IMR-90 (cell line): ENCODE results near the gene SMG5. TPM values are rescaled to one million over a fixed set of nuclear protein-coding genes. Genes with fewer than 3 reads are reported as not detected.

Experiments used
- ATAC-seq: fragments of 200-7000 bp; cut with Tn5 transposase; 2 replicates; pipeline ENCODE4 v1.9.1; 2020; ENCODE audit warnings: low read depth, mild to moderate bottlenecking, moderate library complexity
- BruUV-seq: library from RNA; stranded (reverse); fragments of 400-500 nt; replicated peaks from 2 replicates; lab custom pipeline; 2021; lab: Mats Ljungman, UMichigan
- CTCF ChIA-PET: fragments of 300-600 bp; formaldehyde crosslinking; extraction: SDS; loops from one replicate; lab custom pipeline; 2021; ENCODE audit warnings: antibody characterized with exemption; lab: Yijun Ruan, JAX
- POLR2A ChIA-PET: fragments of 300-600 bp; sonication (Branson Sonifier 250); formaldehyde crosslinking; loops from one replicate; lab custom pipeline; 2022; ENCODE audit warnings: antibody characterized with exemption; ENCODE audit not compliant: unreplicated experiment; lab: Charles Lee
- DNase-seq: peaks from one replicate; pipeline ENCODE4 v3.0.0; 2013
- H2AFZ ChIP-seq: replicated peaks from 2 replicates; pipeline ENCODE3; 2013; ENCODE audit warnings: low read length, mild to moderate bottlenecking; ENCODE audit not compliant: poor library complexity
- H2AK5ac ChIP-seq: 2 replicates; pipeline ENCODE4 v1.6.1; 2013; ENCODE audit warnings: low read depth, low read length, inconsistent platforms
- H2AK9ac ChIP-seq: replicated peaks from 2 replicates; pipeline ENCODE3; 2013; ENCODE audit warnings: mild to moderate bottlenecking, low read depth, low read length, moderate library complexity; ENCODE audit not compliant: poor library complexity
- H2BK120ac ChIP-seq: 2 replicates; pipeline ENCODE4 v1.6.1; 2013; ENCODE audit warnings: low read depth, low read length, inconsistent platforms
- H2BK15ac ChIP-seq: 3 replicates; pipeline ENCODE4 v1.6.1; 2013; ENCODE audit warnings: low read depth, low read length, inconsistent platforms
- H2BK20ac ChIP-seq: 2 replicates; pipeline ENCODE4 v1.6.1; 2013; ENCODE audit warnings: low read depth, mild to moderate bottlenecking, inconsistent platforms, low read length, moderate library complexity
- H2BK5ac ChIP-seq: 2 replicates; pipeline ENCODE4 v1.6.1; 2013; ENCODE audit warnings: mild to moderate bottlenecking, low read depth, low read length, inconsistent platforms; ENCODE audit not compliant: poor library complexity, severe bottlenecking
- H3K14ac ChIP-seq: replicated peaks from 2 replicates; pipeline ENCODE4 v1.6.1; 2013; ENCODE audit warnings: low read depth, low read length, inconsistent platforms
- H3K18ac ChIP-seq: 2 replicates; pipeline ENCODE4 v1.6.1; 2013; ENCODE audit warnings: low read depth, low read length, control low read depth
- H3K23ac ChIP-seq: 2 replicates; pipeline ENCODE4 v1.6.1; 2013; ENCODE audit warnings: low read depth, low read length, inconsistent platforms
- H3K27ac ChIP-seq: 2 replicates; pipeline ENCODE4 v1.5.1; 2013; ENCODE audit warnings: mild to moderate bottlenecking, control low read depth, low read length; ENCODE audit not compliant: insufficient read depth
- H3K27me3 ChIP-seq: 2 replicates; pipeline ENCODE4 v1.6.1; 2013; ENCODE audit warnings: low read length; ENCODE audit not compliant: control insufficient read depth, insufficient read depth
- H3K36me3 ChIP-seq: 2 replicates; pipeline ENCODE4 v1.6.1; 2013; ENCODE audit warnings: low read length, mixed read lengths; ENCODE audit not compliant: control insufficient read depth, insufficient read depth
- H3K4ac ChIP-seq: 2 replicates; pipeline ENCODE4 v1.6.1; 2013; ENCODE audit warnings: low read depth, low read length, inconsistent platforms
- H3K4me1 ChIP-seq: 2 replicates; pipeline ENCODE4 v1.6.1; 2013; ENCODE audit warnings: low read length, mixed read lengths; ENCODE audit not compliant: control insufficient read depth, insufficient read depth
- H3K4me2 ChIP-seq: 2 replicates; pipeline ENCODE4 v1.6.1; 2013; ENCODE audit warnings: low read depth, mild to moderate bottlenecking, control low read depth, low read length, moderate library complexity
- H3K4me3 ChIP-seq: 2 replicates; pipeline ENCODE4 v1.5.1; 2013; ENCODE audit warnings: low read depth, mild to moderate bottlenecking, control low read depth, low read length, moderate library complexity; ENCODE audit not compliant: insufficient read depth
- H3K56ac ChIP-seq: 2 replicates; pipeline ENCODE4 v1.6.1; 2013; ENCODE audit warnings: low read length, inconsistent platforms; ENCODE audit not compliant: insufficient read depth; ENCODE audit errors: extremely low read depth
- H3K79me1 ChIP-seq, 2 experiments: 2 replicates each; pipeline ENCODE4 v1.6.1; 2013; ENCODE audit warnings: low read length in 2 of 2, inconsistent platforms in 1 of 2, low read depth in 1 of 2
- H3K9ac ChIP-seq: 2 replicates; pipeline ENCODE4 v1.6.1; 2013; ENCODE audit warnings: low read depth, low read length, control low read depth
- H3K9me1 ChIP-seq: 2 replicates; pipeline ENCODE4 v1.6.1; 2013; ENCODE audit warnings: low read length, inconsistent platforms; ENCODE audit not compliant: insufficient read depth
- H3K9me3 ChIP-seq: 2 replicates; pipeline ENCODE4 v1.6.1; 2013; ENCODE audit warnings: low read length; ENCODE audit not compliant: control insufficient read depth, insufficient read depth
- H4K20me1 ChIP-seq: 2 replicates; pipeline ENCODE4 v1.6.1; 2013; ENCODE audit warnings: low read length, inconsistent platforms; ENCODE audit not compliant: insufficient read depth
- H4K5ac ChIP-seq: 2 replicates; pipeline ENCODE4 v1.6.1; 2013; ENCODE audit warnings: mild to moderate bottlenecking, low read depth, low read length, control low read depth
- H4K8ac ChIP-seq, 2 experiments: 2 replicates each; pipeline ENCODE4 v1.6.1; 2013; ENCODE audit warnings: low read depth in 2 of 2, low read length in 2 of 2, control low read depth in 1 of 2, inconsistent platforms in 1 of 2
- H4K91ac ChIP-seq: 2 replicates; pipeline ENCODE4 v1.6.1; 2013; ENCODE audit warnings: low read depth, low read length, inconsistent platforms; ENCODE audit not compliant: insufficient read depth
- CHD1 ChIP-seq: IDR thresholded peaks from 2 replicates; pipeline ENCODE4 v1.6.1; 2012; ENCODE audit warnings: low read depth, low read length, improper control_type of control experiment
- MAFK ChIP-seq: IDR thresholded peaks from 2 replicates; pipeline ENCODE4 v1.6.1; 2012; ENCODE audit warnings: low read depth, low read length, improper control_type of control experiment
- NFE2L2 ChIP-seq: fragments of 150-350 bp; IDR thresholded peaks from 2 replicates; pipeline ENCODE4 v1.6.1; 2016; ENCODE audit warnings: low read depth, mild to moderate bottlenecking, low read length
- RAD21 ChIP-seq: IDR thresholded peaks from 2 replicates; pipeline ENCODE4 v1.6.1; 2012; ENCODE audit warnings: low read length, improper control_type of control experiment
- RFX5 ChIP-seq: IDR thresholded peaks from 2 replicates; pipeline ENCODE4 v1.8.0; 2012; ENCODE audit warnings: low read depth, mild to moderate bottlenecking, low read length, moderate library complexity
- WGBS, 2 experiments: methylation state at CpG; one replicate each; pipeline versions ENCODE4 v1.1.5 to v1.1.7; 2013; ENCODE audit warnings: missing lambda C conversion rate in 2 of 2; ENCODE audit not compliant: insufficient read length in 1 of 2; ENCODE audit errors: extremely low coverage in 2 of 2; 5-methylcytosine and 5-hydroxymethylcytosine counted together
- dilution Hi-C: fragments of 300-500 bp; cut with HindIII; formaldehyde crosslinking; loops from one replicate; pipeline ENCODE4 v1.14.3; 2018; ENCODE audit warnings: low sequenced_read_pairs; ENCODE audit not compliant: unreplicated experiment
- in situ Hi-C: fragments of 300-500 bp; cut with MboI; formaldehyde crosslinking; loops from 3 replicates; pipeline ENCODE4 v1.14.3; 2019; ENCODE audit warnings: low sequenced_read_pairs, inconsistent platforms, mixed read lengths
- intact Hi-C: fragments of 100-400 bp; cut with micrococcal nuclease; formaldehyde crosslinking; loops from 2 replicates; pipeline ENCODE4 v1.10.0; 2022
- polyA plus RNA-seq, 3 experiments: library from polyadenylated mRNA; depleted of rRNA; stranded (reverse); fragments of >200 nt; gene quantifications; 2 replicates each; pipeline ENCODE4 v1.2.3, GENCODE V29; 2012; ENCODE audit warnings: low replicate concordance in 1 of 3
- total RNA-seq: library from RNA; depleted of rRNA; stranded (reverse); fragments of >200 nt; gene quantifications from 2 replicates; pipeline ENCODE4 v1.2.3, GENCODE V29; 2012

Gene SMG5
- total and polyA plus RNA-seq, 2 of the 4 experiments (the other 2 are of a cell fraction): 34.7 to 37.3 TPM

GRCh38 chr1:156245451-156246232, 37.0 kb downstream of the SMG5 start (continued):
- TF ChIP-seq RFX5: no peak
- TF ChIP-seq MAFK: no peak

DNA sequence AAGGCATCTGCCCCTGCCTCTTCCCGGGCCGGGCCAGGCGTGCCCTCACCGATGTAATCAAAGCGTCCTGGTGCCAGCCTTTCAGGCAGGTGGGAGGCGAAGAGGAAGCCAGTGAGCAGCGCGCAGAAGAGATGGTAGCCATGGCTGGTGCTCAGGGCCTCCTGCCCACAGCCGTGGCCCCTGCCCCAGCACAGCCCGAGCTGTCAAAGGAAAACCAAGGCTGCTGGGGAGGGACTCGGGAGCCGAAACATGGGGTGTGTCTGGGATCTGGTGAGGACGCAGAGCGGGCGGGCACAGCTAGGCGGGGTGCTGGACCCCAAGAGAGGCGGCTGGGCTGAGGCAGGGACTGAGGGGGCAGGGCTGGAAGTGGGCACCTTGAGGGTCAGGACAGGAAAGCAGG, 37.9 kb downstream of the SMG5 start:
- WGBS, 2 experiments: 90% methylated on average over 13 of the region's 17 CpGs; no CpG with 5 or more reads in 1 of the 2 experiments
- Histone ChIP-seq H3K9me1 (peaks cover 5% of the 10 kb centered on the region; the same call in 1 of the 2 replicates), H3K9ac (no peak overlapping the region), H2BK20ac (no peak overlapping the region), H4K91ac (no peak overlapping the region), H3K27me3 (peaks cover 12% of the 10 kb centered on the region; the same call in 1 of the 2 replicates), H2AK9ac (peak overlapping the region; percentile 65), H4K8ac (no peak overlapping the region), H4K5ac (no peak overlapping the region), H3K23ac (no peak overlapping the region), H3K9me3 (no peaks in the 10 kb centered on the region), H2BK120ac (no peak overlapping the region), H3K56ac (no peak overlapping the region), H3K36me3 (peaks cover 14% of the 10 kb centered on the region; the same call in 1 of the 2 replicates), H2BK5ac (no peak overlapping the region), H3K79me1 (no peaks in the 10 kb centered on the region), H2AK5ac (no peak overlapping the region), H4K20me1 (no peaks in the 10 kb centered on the region; the same call in none of the 2 replicates), H3K27ac (no peak overlapping the region), H2AFZ (no peak overlapping the region), H3K4me3 (no peak overlapping the region), H3K4ac (no peak overlapping the region), H2BK15ac (no peak overlapping the region), H3K4me2 (no peak overlapping the region), H3K4me1 (peaks cover 2% of the 10 kb centered on the region; the same call in 1 of the 2 replicates), H3K14ac (no peak overlapping the region), H3K18ac (no peak overlapping the region)
- CTCF ChIA-PET: no interaction called here
- ATAC-seq: no peak
- dilution Hi-C loops (no loop called here), intact Hi-C loops (loop anchor here (1.0 kb wide), 1 partner anchor 35 kb away; no protein-coding TSS in a partner anchor), in situ Hi-C loops (no loop called here)
- TF ChIP-seq CHD1 (no peak), RAD21 (no peak), NFE2L2 (no peak)
- POLR2A ChIA-PET: no interaction called here
- BruUV-seq: no TSS peak
- DNase-seq: no peak
